GM04504 (cell line): ENCODE measurements around the gene MAPRE2.

Experiments used
- DNase-seq: peaks from one replicate; pipeline ENCODE4 v3.0.0-alpha.2; 2012; ENCODE audit warnings: low read depth

MAPRE2 gene

GRCh38 chr18:35062408-35062807 lies 21.2 kb downstream of the MAPRE2 start:
- DNase-seq, result no peak

GRCh38 chr18:35063875-35064690 lies 22.9 kb downstream of the MAPRE2 start:
- no peak for DNase-seq

- no peak for DNase-seq
Measured at GRCh38 chr18:35067454-35067853, 26.2 kb downstream of the MAPRE2 start.

GRCh38 chr18:35071819-35072247 lies 30.6 kb downstream of the MAPRE2 start:
- no peak for DNase-seq

- DNase-seq, result no peak
Measured at GRCh38 chr18:35072616-35073015, 31.4 kb downstream of the MAPRE2 start.

- DNase-seq, result peak; percentile 35
Measured at GRCh38 chr18:35073186-35074105, 32.2 kb downstream of the MAPRE2 start.

- DNase-seq, result no peak
Measured at GRCh38 chr18:35074581-35074980, 33.4 kb downstream of the MAPRE2 start.

GRCh38 chr18:35075132-35075531 lies 33.9 kb downstream of the MAPRE2 start:
- no peak for DNase-seq

- no peak for DNase-seq
Measured at GRCh38 chr18:35076135-35076924, 35.1 kb downstream of the MAPRE2 start.

GRCh38 chr18:35077937-35078336 lies 36.7 kb downstream of the MAPRE2 start:
- DNase-seq, result no peak

- DNase-seq, result no peak
Measured at GRCh38 chr18:35080058-35080457, 38.8 kb downstream of the MAPRE2 start.

- no peak for DNase-seq
Measured at GRCh38 chr18:35083174-35083712, 42.0 kb downstream of the MAPRE2 start.

- DNase-seq, result no peak
Measured at GRCh38 chr18:35084494-35085449, 43.6 kb downstream of the MAPRE2 start.

GRCh38 chr18:35085450-35086380 lies 44.5 kb downstream of the MAPRE2 start:
- no peak for DNase-seq

GRCh38 chr18:35086704-35087103 lies 45.5 kb downstream of the MAPRE2 start:
- no peak for DNase-seq

GRCh38 chr18:35087726-35088125 lies 46.5 kb downstream of the MAPRE2 start:
- DNase-seq, result no peak

- DNase-seq, result no peak
Measured at GRCh38 chr18:35088921-35089320, 47.7 kb downstream of the MAPRE2 start.

GRCh38 chr18:35089382-35089781 lies 48.2 kb downstream of the MAPRE2 start:
- no peak for DNase-seq

GRCh38 chr18:35089891-35090550 lies 48.8 kb downstream of the MAPRE2 start:
- DNase-seq, result no peak
